CD4-positive, alpha-beta T cell (primary cell): ENCODE measurements around the gene ARID1B. TPM values are rescaled to one million over a fixed set of nuclear protein-coding genes. Genes with fewer than 3 reads are reported as not detected.

Experiments
- ATAC-seq: fragments of 200-7000 bp; cut with Tn5 transposase; one replicate; pipeline ENCODE4 v1.10.0; 2022; ENCODE audit warnings: mild to moderate bottlenecking; ENCODE audit not compliant: poor library complexity
- CTCF ChIA-PET: fragments of 350-600 bp; sonication (Branson Sonifier 250); formaldehyde crosslinking; loops from one replicate; lab custom pipeline; 2021; ENCODE audit warnings: antibody characterized with exemption, inconsistent platforms; lab: Charles Lee
- POLR2A ChIA-PET: fragments of 350-600 bp; sonication (Branson Sonifier 250); formaldehyde crosslinking; loops from one replicate; lab custom pipeline; 2021; ENCODE audit warnings: antibody characterized with exemption, inconsistent platforms; lab: Charles Lee
- DNase-seq, 14 experiments: peaks; one replicate each; pipeline ENCODE4 v3.0.0-alpha.2; 2013 to 2020; ENCODE audit warnings: mixed read lengths in 2 of 14
- H3K27ac ChIP-seq, 2 donors: one replicate each; pipeline versions ENCODE4 v1.5.1 to v1.7.0; 2013; ENCODE audit warnings: low read length in 2 of 2, low read depth in 1 of 2, mild to moderate bottlenecking in 1 of 2
- H3K27me3 ChIP-seq, 2 experiments: 1 replicate in 1 of 2; 2 replicates in 1 of 2; pipeline versions ENCODE4 v1.6.1 to v1.7.0; 2013; ENCODE audit warnings: low read length in 2 of 2, control low read depth in 1 of 2, mild to moderate bottlenecking in 1 of 2, moderate library complexity in 1 of 2; ENCODE audit not compliant: insufficient read depth in 2 of 2, control insufficient read depth in 1 of 2
- H3K36me3 ChIP-seq: one replicate; pipeline ENCODE4 v1.6.1; 2013; ENCODE audit warnings: low read length, control low read depth; ENCODE audit not compliant: insufficient read depth
- H3K4me1 ChIP-seq: one replicate; pipeline ENCODE4 v1.6.1; 2013; ENCODE audit warnings: low read length, control low read depth; ENCODE audit not compliant: insufficient read depth
- H3K4me3 ChIP-seq: one replicate; pipeline ENCODE4 v1.5.1; 2013; ENCODE audit warnings: mild to moderate bottlenecking, low read length, moderate library complexity
- H3K9me3 ChIP-seq, 2 experiments: 1 replicate in 1 of 2; 2 replicates in 1 of 2; pipeline versions ENCODE4 v1.6.1 to v1.7.0; 2013; ENCODE audit warnings: low read length in 2 of 2, mild to moderate bottlenecking in 2 of 2, control low read depth in 1 of 2, moderate library complexity in 1 of 2; ENCODE audit not compliant: control insufficient read depth in 1 of 2, insufficient read depth in 1 of 2
- H3K27ac Mint-ChIP-seq: one replicate; pipeline ENCODE4 v1.8.0; 2020; ENCODE audit warnings: mixed read lengths
- H3K27me3 Mint-ChIP-seq: one replicate; pipeline ENCODE4 v1.8.0; 2021; ENCODE audit warnings: mixed read lengths
- H3K36me3 Mint-ChIP-seq: one replicate; pipeline ENCODE4 v1.8.0; 2021; ENCODE audit warnings: low read depth, mixed read lengths
- H3K4me1 Mint-ChIP-seq: one replicate; pipeline ENCODE4 v1.8.0; 2021; ENCODE audit warnings: low read depth, mixed read lengths
- H3K4me3 Mint-ChIP-seq: one replicate; pipeline ENCODE4 v1.8.0; 2020; ENCODE audit warnings: mild to moderate bottlenecking, mixed read lengths
- H3K9me3 Mint-ChIP-seq: one replicate; pipeline ENCODE4 v1.8.0; 2020; ENCODE audit warnings: mixed read lengths
- CTCF ChIP-seq: fragments of 200-600 bp; IDR thresholded peaks from one replicate; pipeline ENCODE4 v1.8.0; 2022; ENCODE audit warnings: antibody characterized with exemption, mild to moderate bottlenecking
- intact Hi-C, 2 experiments: fragments of 100-400 bp; cut with DNase I in 1 of 2; cut with micrococcal nuclease in 1 of 2; formaldehyde crosslinking; loops; one replicate each; pipeline versions ENCODE4 v1.15.1 to v1.9.0; 2023 to 2025; cut with DNase I, micrococcal nuclease
- total RNA-seq, 174 experiments: library from RNA in 2 of 174; stranded (reverse) in 2 of 174; gene quantifications; one replicate each; pipeline ENCODE4 v1.2.3 and lab custom pipeline; 2021 to 2026

The ARID1B gene
- total RNA-seq, 2 experiments from 2014 or later: 120 to 125 TPM

GRCh38 chr6:156850353-156850752, 73.2 kb downstream of the ARID1B start:
- Mint-ChIP-seq H3K9me3 (no peaks in the 10 kb centered on the region), H3K27ac (no peak overlapping the region), H3K4me3 (no peak overlapping the region), H3K4me1 (peaks cover 95% of the 10 kb centered on the region), H3K36me3 (no peaks in the 10 kb centered on the region), H3K27me3 (no peaks in the 10 kb centered on the region)
- ATAC-seq: no peak
- ChIA-PET POLR2A (no interaction called here), CTCF (no interaction called here)
- no peaks in the 10 kb centered on the region for H3K27me3 ChIP-seq
- DNase-seq: no peak
- H3K4me1 ChIP-seq: peaks cover 35% of the 10 kb centered on the region
- TF ChIP-seq CTCF: no peak
- intact Hi-C loops: no loop called here
- no peak overlapping the region for H3K27ac ChIP-seq
- no peaks in the 10 kb centered on the region for H3K36me3 ChIP-seq
- no peaks in the 10 kb centered on the region for H3K9me3 ChIP-seq
- H3K4me3 ChIP-seq: no peak overlapping the region

- DNase-seq (no peak), ATAC-seq (no peak)
- intact Hi-C loops: no loop called here
- POLR2A ChIA-PET: no interaction called here
- H3K9me3 ChIP-seq: no peaks in the 10 kb centered on the region
- Mint-ChIP-seq H3K4me1 (peaks cover 97% of the 10 kb centered on the region), H3K4me3 (no peak overlapping the region), H3K36me3 (no peaks in the 10 kb centered on the region), H3K27me3 (no peaks in the 10 kb centered on the region), H3K27ac (no peak overlapping the region), H3K9me3 (no peaks in the 10 kb centered on the region)
- H3K4me3 ChIP-seq: no peak overlapping the region
- H3K27ac ChIP-seq: no peak overlapping the region
- H3K27me3 ChIP-seq: no peaks in the 10 kb centered on the region
- H3K36me3 ChIP-seq: no peaks in the 10 kb centered on the region
- H3K4me1 ChIP-seq: peaks cover 38% of the 10 kb centered on the region
- CTCF ChIA-PET: no interaction called here
- no peak for TF ChIP-seq CTCF
Observed at GRCh38 chr6:156851454-156851921, 74.3 kb downstream of the ARID1B start.

- Mint-ChIP-seq H3K4me3 (no peak overlapping the region), H3K9me3 (no peaks in the 10 kb centered on the region), H3K27ac (no peak overlapping the region), H3K27me3 (no peaks in the 10 kb centered on the region), H3K4me1 (peaks cover 97% of the 10 kb centered on the region), H3K36me3 (no peaks in the 10 kb centered on the region)
- Histone ChIP-seq H3K27ac (no peak overlapping the region), H3K4me3 (no peak overlapping the region), H3K27me3 (no peaks in the 10 kb centered on the region), H3K4me1 (peaks cover 39% of the 10 kb centered on the region), H3K9me3 (no peaks in the 10 kb centered on the region), H3K36me3 (no peaks in the 10 kb centered on the region)
- ATAC-seq: peak; percentile 51
- POLR2A ChIA-PET: no interaction called here
- no peak for TF ChIP-seq CTCF
- CTCF ChIA-PET: no interaction called here
- no peak for DNase-seq
- intact Hi-C loops: no loop called here
Observed at GRCh38 chr6:156852147-156852857, 75.1 kb downstream of the ARID1B start.
